GM19099 (cell line): ENCODE results near the gene BIN1.

ENCODE experiments used
- POLR2A ChIP-seq: IDR thresholded peaks from 3 replicates; pipeline ENCODE4 v1.6.1; 2011; ENCODE audit warnings: low read depth; ENCODE audit not compliant: insufficient read length; ENCODE audit errors: extremely low read depth

Gene BIN1

DNA sequence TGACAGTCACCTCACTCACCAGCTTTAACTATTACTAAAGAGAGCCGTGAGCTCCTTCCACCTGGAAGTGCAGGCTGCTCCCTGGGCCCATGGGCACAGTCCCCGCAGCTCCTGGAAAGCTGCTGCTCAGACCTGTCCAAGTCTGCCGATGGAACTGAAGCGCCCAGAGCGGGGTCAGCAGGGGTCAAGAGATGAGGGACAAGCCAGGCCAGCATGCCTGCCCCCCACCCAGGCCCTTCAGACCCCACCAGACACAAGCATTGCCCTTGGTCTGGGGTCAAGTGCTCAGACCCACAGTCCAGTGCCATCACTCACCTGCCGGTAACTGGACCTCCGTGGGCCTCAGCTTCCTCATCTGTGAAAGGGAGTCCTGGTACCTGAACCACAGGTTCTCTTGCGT is 59.9 kb downstream of the BIN1 start:
- TF ChIP-seq POLR2A, result no peak

DNA sequence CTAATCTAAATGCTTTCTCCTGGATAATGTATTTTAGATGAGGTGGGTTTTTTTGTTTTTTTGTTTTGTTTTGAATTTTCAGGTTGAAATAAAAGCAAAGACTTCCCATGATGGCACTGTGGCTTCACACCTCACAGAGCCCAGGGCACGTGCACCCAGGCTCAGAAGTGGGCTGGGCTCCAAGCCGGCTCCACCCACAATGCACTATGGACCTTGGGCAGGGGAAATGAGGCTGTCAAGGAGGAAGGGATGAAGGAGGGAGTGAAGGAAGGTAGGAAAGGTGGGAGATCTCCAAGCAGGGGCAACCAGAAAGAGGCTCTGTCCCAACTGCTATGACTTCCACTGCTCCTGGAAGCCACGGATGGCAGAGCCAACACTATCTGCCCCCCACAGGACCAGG is 60.4 kb downstream of the BIN1 start:
- no peak for TF ChIP-seq POLR2A

DNA sequence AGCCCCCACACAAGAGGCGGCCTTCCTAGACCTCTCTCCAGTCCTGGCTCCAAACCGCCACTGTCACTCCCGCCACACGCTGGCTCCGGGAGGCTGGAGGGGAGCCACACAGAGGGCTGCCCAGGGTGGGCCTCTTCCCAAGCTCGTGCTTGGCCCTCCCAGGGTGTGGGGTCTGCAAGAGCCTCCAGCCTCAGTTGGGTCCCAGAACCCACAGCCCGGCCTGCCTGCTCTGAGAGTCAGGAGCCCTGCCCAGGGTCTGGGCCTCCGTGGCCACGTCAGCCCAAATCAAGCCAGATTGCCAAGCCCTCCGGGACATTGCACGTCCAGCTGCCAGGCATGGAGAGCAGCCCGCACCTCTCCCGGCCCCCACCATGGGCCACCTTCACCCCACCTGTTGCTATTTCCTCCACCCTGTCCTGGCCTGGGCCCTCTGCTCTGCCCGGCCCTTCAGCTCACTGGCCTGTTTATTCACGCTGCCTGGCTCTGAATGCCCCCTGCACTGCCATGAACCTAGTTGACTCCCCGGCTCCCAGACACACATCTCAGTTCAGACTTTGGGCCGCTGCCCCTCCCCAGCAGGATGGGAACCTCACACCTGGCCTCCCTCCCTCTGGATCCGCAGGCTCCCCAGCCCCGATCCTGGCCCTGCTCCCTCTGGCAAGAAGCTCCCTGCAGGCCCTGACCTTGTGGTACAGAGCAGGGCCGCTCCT is 61.0 kb downstream of the BIN1 start:
- no peak for TF ChIP-seq POLR2A

DNA sequence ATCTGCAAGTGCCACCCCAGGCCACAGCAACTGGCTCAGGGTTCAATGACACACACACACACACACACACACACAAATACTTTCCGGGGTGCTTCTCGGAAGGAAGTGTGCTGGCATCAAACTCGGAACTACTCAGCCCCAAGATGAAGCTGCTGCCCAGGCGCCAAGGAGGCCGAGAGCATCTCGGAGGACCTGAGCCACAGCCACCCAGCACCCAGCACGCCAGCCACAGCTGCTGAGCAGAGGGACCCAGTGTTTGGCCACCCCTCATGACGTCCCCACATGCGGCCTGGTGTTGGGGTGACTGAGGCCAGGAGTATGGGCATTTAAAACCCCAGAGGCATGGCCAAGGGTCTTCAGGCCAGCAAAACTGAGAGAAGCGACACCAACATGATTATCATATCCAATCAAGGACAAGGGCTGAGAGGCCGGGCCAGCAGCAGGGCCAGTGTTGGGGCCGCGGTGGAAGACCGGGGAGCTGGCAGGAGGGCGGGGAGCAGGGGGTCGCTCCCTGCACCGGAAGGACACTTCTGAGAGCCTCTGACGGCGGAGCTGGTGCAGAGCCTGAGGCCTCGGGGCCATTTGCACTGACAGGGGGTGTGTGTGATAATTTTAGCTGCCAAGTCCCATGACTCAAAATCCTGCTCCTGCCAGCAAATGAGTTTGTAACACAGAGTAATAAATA is 61.8 kb downstream of the BIN1 start:
- no peak for TF ChIP-seq POLR2A

DNA sequence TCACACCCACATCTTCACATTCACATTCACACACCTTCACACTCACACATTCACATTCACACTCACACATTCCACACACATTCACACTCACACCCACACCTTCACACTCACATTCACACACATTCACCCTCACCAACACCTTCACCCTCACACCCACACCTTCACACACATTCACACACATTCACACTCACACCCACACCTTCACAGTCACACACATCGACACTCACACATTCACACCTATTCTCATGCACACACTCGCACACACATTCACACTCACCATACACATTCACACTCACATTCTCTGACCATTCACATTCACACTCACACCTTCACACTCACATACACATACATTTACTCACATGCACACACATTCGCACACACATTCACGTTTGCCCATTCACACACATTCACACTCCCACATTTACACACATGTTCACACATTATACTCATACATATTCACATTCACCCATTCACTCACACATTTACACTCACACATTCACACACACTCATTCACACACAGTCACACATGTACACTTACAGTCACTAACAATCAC is 62.7 kb downstream of the BIN1 start:
- no peak for TF ChIP-seq POLR2A

DNA sequence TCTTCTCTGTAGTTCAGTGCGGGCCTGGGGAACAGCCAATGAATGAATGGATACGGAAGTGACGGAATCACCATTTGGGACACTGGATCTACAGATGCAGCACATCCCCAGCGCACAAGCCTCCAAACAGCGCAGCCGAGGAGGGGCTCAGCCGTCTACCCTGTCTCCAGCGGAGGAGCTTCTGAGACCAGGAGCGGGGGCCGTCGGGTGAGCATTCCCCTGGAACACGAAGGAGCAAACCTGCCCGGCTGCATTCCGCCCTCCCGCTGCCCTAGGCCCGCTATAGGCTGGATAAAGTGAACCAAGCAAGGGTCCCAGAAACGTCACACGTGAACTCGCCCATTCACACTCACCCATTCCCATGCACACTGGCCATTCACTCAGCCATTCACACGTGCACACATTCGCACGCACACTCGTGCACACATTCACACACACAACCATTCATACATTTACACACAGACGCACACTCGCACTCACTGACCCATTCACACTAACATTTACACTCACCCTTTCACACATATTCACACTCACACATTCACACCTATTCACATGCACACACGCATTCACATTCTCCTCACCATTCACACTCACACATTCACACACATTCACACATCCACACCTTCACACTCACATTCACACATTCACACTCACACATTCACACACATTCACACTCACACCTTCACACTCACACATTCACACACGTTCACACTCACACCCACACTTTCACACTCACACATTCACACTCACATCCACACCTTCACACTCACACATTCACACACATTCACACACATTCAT is 63.4 kb downstream of the BIN1 start:
- no peak for TF ChIP-seq POLR2A

DNA sequence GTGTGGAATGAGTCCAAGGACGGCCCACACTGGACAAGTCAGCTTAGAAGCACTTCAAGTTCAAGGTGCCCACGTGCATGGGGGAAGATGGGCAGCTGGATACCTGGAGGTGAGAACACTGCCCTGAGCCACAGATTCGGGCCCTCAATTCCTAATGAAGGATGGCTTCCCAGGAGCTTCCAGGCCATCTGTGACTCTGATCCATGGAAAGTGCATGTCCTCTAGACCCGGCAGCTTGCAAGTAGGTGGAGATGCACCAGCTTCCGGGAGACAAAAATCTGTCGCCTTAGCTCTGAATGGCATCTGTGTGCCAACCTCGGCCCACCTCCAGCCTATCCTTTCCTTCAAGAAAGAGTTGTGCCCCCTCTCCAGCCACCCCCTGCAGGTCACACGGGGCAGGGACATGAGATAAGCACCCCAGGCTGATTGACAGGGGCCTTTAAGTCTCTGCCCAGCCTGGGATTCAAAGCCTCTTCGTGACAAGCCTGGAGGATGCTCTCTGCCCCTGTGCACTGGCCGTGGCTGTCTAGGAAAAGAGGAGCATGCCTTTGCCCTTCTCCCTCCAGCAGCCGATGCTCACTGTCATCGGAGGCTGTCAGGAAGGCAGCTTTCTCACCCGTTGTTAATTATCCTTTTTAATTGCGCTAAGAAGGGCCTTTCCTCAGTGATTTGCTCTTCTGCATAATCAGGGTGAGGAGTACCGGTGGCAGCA is 65.5 kb downstream of the BIN1 start:
- no peak for TF ChIP-seq POLR2A

DNA sequence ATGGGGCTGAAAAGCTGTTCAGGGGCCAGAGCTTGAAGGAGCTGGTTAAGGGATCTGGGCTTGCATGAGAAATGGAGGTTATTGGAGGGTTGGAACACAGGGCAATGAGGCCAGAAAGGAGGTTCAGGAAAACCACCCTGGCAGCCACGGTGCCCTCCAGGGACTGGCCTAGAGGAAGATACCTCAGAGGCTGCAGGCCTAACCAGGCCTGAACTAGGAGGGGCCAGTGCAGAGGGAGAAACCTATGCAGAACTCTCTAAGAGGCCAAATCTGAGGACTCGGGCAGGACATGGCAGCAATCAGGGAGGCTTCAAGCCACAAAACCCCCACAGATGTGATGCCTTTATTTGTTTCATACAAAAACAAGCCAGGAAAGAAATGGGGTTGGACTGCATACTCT is 66.8 kb downstream of the BIN1 start:
- no peak for TF ChIP-seq POLR2A

DNA sequence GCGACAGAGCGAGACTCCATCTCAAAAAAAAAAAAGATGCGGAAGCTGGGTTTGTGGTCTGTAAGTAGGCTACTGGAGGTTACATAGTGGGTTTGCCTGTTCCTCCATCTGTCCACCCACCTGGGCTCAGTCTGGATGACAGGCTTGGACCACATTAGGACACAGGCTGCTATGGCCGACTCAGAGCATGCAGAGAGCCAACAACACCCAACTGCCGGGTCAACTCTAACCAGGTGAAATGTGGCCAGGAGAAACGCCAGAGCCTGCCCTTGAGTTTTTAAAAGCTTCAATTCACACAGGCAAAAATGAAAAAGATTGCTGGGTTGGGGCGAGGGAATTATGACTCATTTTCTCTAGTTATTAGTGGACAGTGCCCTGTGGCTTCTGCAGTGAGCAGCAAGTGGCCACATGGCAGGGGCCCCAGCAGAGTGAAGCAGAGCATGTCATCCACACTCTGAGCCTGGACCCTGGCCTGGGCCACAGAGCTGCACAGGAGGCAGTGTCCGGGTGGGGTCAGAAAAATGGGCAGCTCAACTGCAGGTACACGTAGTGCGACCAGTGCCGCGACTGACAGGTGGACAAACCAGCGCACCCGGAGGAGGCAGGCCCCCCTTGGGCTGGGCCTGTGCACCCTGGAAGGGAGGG is 67.4 kb downstream of the BIN1 start:
- TF ChIP-seq POLR2A, result no peak

DNA sequence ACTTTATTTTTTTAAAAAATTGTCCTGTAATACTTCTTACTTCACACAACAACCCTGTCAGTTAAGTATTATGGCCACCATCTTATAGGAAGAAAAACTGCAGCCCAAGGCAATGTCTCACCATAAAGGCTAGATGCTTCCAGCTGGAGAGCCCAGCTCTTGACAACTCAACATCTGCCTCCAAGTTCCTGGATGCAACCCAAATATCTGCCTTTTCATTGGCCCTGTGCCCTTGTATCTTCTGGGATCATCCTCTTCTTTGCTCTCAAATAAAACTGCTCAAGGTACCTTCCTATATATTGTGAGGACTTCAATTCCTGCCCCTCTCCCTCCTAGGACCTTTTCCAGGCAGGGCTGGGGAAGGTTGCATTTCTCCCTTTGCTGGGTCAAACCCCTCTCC is 69.5 kb downstream of the BIN1 start:
- no peak for TF ChIP-seq POLR2A

DNA sequence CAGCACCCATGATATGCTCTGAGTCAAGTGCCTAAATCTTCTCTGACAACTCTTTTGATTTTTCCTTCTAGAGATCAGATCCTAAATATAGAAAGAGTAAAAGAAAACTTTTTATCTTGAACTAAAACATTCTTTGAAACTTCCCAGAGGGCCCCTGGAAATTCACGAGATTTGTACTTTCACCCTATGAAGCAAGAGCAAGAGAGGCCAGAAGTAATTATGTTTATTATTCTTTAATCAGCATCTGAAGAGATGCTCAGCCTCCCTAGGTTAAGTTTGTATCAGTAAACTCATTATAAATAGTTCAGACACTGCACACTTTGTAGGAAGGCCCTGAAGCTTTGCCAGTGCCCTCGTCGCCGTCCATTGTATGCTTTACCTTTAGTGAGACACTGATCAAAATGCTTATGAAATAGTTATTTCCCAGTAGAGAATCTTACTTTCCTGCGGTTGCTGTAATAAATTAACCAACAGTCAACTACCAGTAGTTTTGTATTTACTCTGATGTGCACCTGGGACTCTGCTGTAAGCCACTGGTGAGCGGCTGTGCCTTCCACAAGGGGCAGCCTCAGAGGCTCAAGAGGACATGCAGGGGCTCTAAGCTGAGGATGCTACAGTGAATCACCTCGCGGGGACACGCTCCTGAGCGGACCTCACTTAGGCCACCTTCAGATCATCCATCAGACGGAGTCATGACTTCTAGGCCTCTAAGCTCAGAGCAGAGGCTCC is 71.9 kb downstream of the BIN1 start:
- TF ChIP-seq POLR2A, result no peak

DNA sequence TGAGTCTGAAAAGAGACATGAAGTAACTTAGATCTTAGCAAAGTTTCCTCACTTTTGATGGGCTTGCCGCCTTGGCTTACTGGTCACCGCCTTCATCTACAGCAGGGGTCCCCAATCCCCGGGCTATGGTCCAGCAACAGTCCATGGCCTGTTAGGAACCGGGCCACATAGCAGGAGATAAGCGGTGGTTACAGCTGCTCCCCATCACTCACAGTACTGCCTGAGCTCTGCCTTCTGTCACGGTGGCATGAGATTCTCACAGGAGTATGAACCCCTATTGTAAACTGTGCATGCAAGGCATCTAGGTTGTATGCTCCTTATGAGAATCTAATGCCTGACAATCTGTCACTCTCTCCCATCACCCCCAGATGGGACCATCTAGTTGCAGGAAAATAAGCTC is 72.9 kb downstream of the BIN1 start:
- TF ChIP-seq POLR2A, result no peak

DNA sequence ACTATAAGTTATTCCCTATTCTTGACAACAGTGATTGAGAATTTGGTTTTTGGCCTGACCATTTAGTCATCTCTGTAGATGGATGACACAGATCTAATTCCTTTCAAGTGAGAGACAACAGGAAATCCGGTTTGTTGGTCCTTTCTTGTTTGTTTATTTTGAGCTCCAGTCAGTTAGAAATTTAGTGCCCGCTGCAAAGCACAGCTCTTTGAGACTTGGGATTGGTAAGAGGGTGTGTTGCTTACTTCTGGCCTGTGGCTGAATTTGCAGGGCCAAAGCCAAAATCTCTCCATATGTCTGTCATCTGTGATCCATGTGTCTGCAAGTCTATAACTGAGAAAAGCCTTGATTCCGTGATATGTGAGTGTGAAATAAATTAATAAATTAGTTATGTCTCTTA is 74.3 kb downstream of the BIN1 start:
- no peak for TF ChIP-seq POLR2A
